ENCODE data around the gene SLC2A2. TPM values are rescaled to one million over a fixed set of nuclear protein-coding genes. Genes with fewer than 3 reads are reported as not detected.

The SLC2A2 gene
- not detected for total RNA-seq

- ChIA-PET CTCF (no interaction called here), POLR2A (no interaction called here)
These were observed at the start of gene SLC2A2 for GRCh38 chr3:171026597-171027293. Gene SLC2A2 (minus strand): TSS chr3:171026720. CDS start chr3:171026670, 50 bp downstream.

DNA sequence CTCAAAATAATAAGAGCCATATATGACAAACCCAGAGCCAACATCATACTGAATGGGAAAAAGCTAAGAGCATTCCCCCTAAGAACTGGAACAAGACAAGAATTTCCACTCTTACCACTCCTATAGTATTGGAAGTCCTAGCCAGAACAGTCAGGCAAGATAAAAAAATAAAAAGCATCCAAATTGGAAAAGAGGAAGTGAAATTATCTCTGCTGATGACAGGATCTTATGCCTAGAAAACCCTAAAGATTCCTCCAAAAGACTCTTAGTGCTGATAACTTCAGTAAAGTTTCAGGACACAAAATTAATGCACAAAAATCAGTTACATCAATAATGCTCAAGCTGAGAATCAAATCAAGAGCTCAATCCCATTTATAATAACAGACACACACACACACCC lies 45.9 kb upstream of the SLC2A2 start:
- ChIA-PET POLR2A (no interaction called here), CTCF (no interaction called here)

- CTCF ChIA-PET, result no interaction called here
- POLR2A ChIA-PET, result no interaction called here
These were observed 42.1 kb upstream of the SLC2A2 start for GRCh38 chr3:171068658-171069057.

- POLR2A ChIA-PET, result no interaction called here
- CTCF ChIA-PET, result no interaction called here
These were observed 39.7 kb upstream of the SLC2A2 start for GRCh38 chr3:171066206-171066605.

GRCh38 chr3:171065732-171066131 lies 39.2 kb upstream of the SLC2A2 start:
- CTCF ChIA-PET, result no interaction called here
- POLR2A ChIA-PET, result no interaction called here

GRCh38 chr3:171064461-171064860 lies 37.9 kb upstream of the SLC2A2 start:
- POLR2A ChIA-PET, result no interaction called here

GRCh38 chr3:171061749-171062148 lies 35.2 kb upstream of the SLC2A2 start:
- CTCF ChIA-PET, result no interaction called here
- POLR2A ChIA-PET, result no interaction called here

More at GRCh38 chr3:171064461-171064860, 37.9 kb upstream of the SLC2A2 start:
- CTCF ChIA-PET, result no interaction called here

GRCh38 chr3:171059978-171060377 lies 33.5 kb upstream of the SLC2A2 start:
- ChIA-PET POLR2A (no interaction called here), CTCF (no interaction called here)

- ChIA-PET POLR2A (no interaction called here), CTCF (no interaction called here)
These were observed 32.5 kb upstream of the SLC2A2 start for GRCh38 chr3:171058873-171059603.

GRCh38 chr3:171058058-171058457 lies 31.5 kb upstream of the SLC2A2 start:
- POLR2A ChIA-PET, result no interaction called here
- CTCF ChIA-PET, result no interaction called here

DNA sequence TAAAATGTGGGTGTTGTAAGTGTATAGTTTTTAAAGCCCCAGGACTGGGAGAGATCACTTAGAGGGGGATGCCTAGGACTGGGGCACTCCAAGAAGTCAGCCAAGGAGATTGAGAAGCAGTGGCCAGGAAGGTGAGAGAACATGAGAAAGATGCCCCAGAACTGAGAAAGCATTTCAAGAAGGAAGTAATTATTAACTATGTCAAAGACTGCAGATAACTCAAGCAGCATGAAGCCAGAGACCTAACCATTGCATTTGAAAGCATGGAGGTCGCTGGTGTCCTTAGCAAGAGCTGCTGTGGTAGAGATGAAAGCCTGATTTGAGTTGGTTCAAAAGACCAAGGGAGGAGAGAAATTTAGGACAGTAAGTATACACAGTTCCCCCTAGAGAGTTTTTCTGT lies 30.6 kb upstream of the SLC2A2 start:
- ChIA-PET CTCF (no interaction called here), POLR2A (no interaction called here)

DNA sequence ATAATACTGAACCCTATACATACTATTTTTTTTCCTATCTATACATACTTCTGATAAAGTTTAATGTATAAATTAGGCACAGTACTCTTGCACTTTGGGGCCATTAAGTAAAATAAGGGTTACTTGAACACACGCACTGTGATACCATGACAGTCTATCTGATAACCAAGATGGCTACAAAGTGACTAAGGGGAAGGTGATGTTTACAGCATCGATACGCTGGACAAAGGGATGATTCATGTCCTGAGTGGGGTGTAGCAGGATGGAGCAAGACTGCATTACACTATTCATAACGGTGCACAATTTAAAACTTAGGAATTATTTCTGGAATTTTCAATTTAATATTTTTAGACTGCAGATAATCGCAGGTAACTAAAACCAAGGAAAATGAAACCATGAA lies 30.0 kb upstream of the SLC2A2 start:
- ChIA-PET POLR2A (no interaction called here), CTCF (no interaction called here)

GRCh38 chr3:171055336-171056178 lies 29.0 kb upstream of the SLC2A2 start:
- POLR2A ChIA-PET, result no interaction called here
- CTCF ChIA-PET, result interaction anchor here (0.7 to 0.8 kb wide), 2 partner anchors 630 to 1973 kb away, joined by 3 read pairs; no protein-coding TSS in a partner anchor

GRCh38 chr3:171054921-171055320 lies 28.4 kb upstream of the SLC2A2 start:
- POLR2A ChIA-PET, result no interaction called here
- CTCF ChIA-PET, result interaction anchor here (0.8 kb wide), 1 partner anchor 1974 kb away, joined by 3 read pairs; no protein-coding TSS in a partner anchor

DNA sequence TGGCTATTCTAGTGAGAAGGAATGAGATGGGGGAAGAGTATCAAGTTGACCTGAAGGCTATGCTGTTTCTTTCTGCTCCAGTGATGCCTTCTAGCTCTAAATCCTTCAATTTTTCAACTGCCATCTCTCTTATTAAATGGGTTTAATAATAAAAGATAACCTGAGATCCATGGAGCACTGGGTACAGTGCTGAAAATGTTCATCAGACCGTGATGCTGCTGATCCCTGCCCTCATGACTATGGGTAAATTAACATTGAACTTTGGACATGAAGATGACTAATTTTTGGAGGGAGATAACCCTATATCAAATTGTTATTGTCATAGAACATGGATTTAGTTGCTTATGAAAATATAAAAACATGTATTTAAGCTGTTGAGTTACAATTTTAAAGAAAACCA lies 27.7 kb upstream of the SLC2A2 start:
- CTCF ChIA-PET, result no interaction called here
- POLR2A ChIA-PET, result no interaction called here

DNA sequence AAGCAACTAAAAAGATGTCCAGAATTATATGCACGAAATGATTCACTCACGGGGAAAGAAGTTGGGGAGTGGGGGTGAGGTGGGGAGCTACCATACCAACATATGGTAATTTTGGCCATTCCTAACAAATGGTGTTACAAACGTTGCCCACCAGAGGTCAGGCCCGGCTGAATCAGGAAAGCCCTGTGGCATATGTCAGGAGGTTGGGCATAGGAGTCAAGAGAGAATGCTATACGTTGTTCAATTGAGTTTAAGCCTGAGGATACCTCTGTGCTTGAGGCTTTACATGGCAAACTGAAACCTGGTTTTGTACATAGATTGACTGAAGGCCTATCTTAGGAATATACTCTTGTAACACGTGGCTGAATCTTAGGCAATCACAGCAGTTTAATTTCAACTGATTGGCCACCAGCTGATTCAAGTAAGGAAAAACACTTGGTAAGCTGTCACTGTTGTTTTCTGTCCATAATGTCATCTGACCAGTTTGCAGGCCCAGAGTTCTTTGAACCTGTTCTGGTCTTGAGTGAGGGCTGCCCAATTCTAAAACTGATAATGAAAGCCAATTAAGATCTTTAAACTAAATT lies 23.4 kb upstream of the SLC2A2 start:
- ChIA-PET POLR2A (no interaction called here), CTCF (no interaction called here)

DNA sequence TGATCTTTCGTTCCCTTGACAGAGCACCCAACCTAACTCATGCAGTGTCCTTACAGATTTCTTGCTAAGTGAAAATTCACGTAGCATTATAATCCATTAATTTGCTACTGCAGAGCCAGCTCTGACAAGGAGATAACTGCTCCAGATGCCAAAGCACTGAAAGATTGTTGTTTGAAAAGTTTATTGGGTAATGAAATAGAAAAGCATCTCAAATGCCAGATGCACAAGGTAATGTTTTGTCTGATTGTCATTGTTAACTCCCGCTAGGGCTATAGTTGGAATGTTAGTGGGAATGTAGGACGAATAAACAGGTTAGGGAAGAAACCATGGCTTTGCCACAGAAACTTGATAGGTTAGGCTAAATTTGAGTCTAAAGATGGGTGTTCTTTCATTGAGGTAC lies 20.2 kb upstream of the SLC2A2 start:
- ChIA-PET CTCF (no interaction called here), POLR2A (no interaction called here)

DNA sequence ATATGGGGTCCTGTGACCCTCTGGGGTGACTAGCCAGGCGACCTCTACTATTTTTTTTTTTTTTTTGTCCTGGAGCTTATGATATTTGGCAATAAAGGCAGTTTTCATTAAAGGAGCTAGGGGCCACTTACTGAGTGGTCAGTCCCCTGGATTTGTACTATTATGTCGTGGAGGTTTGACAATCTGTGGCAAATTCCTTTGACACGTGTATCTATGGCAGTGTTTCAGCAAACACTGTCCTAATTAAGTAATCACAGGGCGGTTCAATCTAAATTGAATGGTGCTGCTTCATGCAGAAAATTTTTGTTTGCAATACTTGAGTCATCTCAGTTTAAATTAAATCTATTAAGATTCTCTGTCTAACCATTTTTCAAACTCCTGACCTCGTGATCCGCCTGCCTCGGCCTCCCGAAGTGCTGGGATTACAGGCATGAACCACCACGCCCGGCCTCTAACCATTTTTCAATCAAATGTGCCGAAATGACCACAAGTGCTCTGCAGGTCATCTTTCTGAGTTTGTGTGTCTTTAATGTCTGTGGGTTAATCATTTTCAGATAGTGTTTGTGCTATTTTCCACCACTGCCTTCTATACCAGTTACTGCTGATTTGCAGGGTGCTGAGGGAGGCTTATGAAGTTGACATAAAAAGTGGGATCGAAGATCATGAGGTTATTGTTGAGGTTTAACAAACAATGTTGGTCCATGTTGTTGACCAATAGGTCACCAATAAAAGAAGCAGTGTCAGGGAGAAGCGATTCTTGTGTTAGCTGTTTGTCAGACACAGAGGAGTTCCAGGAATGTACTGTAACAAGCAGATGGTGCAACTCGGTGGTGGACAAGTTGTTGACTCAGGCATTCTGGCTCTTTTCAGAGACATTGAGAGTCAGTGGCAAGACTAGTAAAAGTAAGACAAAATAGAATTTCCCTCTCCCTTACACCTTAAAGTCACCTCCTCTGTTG lies 18.6 kb upstream of the SLC2A2 start:
- POLR2A ChIA-PET, result no interaction called here

DNA sequence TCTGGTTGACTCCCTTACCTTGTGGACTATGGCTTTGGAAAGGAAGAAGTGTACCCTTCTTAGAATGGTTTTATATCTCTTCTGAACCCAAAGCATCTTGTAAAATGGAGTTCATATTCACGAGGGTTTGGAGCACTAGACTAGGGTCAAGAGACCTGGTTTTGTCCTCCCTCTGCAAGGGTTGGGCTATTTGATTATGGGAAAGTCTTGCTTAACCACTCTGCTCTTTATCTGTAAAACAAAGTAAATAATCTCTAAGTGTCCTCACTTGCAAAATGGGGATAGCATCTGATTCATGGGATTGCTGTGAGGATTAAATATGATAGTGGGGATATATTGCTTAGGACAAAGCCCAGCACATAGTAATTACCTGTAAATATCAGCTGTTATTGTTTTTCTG lies 17.9 kb upstream of the SLC2A2 start:
- ChIA-PET POLR2A (no interaction called here), CTCF (no interaction called here)

More for the DNA sequence above, 18.6 kb upstream of the SLC2A2 start:
- CTCF ChIA-PET, result no interaction called here
